ENCODE results near the gene TOP1.
A peak's percentile ranks its signal among the peaks of the same experiment; 100 is the strongest.

TOP1 gene

DNA sequence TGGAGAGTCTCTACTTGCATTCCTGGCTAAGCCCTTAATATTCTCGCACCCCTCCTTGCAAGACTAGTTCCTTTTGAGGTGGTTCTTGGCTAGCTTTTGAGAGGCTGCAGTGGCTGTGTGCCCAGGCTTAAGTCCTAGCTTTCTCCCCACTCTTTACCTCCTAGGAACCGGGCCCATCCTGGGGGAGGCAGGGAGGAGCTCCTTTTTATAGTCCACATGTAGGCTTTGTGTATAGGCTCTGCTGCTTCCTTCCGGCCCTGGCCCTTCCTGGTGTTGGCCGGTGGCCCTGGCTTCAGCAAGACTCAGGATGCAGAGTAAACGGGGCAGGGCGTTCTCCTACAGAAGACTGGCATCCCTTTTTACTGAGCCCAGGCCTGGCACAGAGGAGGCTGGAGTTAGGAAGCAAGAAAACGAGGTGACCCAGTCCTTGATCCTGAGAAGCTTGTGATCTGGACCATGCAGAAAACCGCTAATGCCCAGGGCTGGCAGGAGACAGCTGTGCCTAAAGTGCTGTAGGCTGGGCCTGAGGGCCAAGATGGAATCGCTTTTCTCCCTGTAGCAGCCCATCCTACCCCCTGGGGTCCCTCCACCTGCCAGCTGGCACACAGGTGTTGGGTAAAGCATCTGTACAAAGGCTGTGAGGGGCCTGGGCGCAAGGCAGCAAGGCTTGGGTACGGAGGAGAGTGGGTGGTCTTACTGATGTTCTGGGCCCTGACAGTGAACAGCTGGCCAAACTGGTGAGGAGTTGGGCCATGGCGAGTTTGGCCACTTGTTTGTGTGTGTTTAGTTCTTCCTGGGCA lies 117.4 kb downstream of the TOP1 start:
- no peak for DNase-seq (ENCODE audit: low spot score)

DNA sequence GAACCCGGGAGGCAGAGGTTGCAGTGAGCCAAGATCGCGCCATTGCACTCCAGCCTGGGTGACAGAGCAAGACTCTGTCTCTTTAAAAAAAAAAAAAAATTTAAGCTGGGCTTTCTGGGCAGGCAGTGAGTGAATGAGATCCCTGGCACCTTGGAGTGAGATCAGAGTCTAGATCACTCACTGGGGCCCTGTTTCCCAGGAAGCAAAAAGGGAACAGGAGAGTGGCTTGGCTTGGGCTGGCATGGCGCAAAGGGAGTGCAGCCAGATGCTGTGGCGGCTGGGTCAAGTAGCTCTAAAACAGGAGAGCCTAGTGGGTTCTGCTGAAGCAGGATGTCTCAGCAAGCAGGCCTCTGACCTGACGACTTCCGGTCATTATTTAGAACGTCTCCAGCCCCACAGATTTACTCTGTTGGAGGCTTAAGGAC lies 119.2 kb downstream of the TOP1 start:
- DNase-seq (ENCODE audit: low spot score): peak; percentile 49

DNA sequence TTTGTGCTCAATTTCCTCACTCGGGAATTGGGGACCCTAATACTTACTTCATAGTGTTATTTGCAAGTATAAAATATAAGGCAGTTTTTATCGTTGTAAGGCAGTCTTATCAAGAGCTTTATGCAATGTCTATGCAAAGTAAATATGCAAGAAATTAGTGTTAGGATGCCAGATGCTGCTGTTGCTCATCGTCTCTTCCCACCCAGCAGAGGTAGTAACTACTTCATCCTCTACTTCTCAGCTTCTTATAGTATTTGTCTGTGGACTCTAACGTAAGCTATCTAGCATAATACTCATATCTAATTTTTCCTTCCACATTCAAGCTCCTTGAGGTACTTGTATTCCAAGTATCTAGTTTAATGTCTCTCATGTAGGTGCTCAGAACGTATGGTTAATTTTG lies 120.3 kb downstream of the TOP1 start:
- DNase-seq (ENCODE audit: low spot score): no peak

DNA sequence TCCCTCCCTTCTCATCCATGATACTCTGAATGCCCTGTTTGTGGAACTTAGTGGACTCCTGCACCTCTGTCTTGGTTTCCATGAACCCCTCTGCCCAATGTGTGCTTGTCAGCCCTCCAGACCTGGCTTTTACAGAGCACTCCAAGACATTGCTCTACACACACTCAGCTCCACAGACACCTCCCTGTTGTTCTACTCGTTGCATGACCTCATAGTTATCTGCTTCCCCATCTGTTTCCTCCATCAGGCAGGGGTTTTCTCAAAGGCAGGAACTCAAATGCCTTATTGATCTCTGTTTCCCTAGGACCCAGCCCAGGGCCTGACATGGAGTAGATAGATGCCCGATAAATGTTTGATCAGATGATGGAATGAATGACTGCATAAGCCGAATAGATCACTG lies 122.0 kb downstream of the TOP1 start:
- DNase-seq (ENCODE audit: low spot score): peak; percentile 30

DNA sequence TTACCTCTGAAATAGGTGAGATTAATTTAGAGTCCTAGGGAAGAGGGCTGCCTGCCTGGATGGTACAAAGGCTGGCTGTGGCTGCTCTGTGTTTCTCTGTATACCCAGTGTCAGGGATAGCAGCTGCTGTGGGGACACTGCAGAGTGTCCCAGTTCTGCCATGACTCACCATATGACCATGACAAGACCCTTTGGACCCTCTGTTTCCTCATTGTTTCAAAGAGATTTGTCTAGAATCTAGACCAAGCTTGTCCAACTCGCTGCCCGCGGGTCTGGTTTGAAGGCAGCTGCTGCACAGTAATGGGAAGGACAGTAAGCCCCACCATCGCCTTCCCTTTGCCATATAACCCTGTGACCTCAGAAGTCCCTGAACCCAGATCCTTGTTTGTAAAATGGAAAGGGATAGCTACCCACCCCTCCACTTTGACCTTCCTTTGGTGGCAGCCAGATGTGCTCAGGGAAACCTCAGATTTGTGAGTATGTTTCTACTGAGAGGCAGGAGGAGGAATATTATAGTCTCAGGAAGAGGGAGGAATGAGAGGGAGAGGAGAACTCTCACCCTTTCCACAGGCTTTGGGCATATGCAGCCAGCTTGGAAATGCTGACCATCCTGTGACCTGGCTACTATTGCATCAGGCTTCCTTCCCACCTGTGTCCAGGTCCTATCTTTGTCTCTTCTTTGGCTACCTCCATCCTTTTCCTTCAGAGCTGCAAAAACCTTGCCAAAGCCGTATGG lies 122.7 kb downstream of the TOP1 start:
- no peak for DNase-seq (ENCODE audit: low spot score)

DNA sequence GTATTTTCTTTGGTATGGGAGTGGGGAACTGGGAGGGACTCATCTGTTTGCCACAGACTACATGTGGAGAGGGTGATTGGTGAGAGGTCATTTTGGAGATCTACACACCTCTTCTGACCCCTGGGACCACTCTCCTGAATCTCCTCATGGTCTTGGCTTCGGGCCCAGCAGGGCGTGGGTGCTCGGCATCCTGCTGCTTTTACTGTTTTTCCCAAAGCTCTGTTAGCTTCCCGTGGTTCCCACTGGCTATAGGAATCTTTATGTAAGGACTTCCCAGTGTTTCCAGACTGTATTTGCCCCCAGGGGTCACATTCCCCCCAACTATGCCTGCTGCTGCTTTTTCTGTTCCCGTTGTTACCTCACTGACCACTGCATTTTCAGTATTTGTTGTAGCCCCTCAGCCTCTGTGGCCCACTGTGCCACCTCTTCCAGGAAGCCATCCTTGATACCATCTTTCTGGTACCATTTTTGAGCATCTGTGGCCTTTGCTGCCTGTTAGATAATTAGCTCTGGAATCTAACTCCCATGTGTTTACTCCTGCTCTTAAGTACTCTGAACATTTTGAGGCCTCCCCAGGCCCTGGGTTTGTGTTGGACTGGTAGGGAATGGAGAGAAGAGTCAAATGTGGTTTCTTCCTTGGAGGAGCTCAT lies 123.6 kb downstream of the TOP1 start:
- DNase-seq (ENCODE audit: low spot score): no peak

DNA sequence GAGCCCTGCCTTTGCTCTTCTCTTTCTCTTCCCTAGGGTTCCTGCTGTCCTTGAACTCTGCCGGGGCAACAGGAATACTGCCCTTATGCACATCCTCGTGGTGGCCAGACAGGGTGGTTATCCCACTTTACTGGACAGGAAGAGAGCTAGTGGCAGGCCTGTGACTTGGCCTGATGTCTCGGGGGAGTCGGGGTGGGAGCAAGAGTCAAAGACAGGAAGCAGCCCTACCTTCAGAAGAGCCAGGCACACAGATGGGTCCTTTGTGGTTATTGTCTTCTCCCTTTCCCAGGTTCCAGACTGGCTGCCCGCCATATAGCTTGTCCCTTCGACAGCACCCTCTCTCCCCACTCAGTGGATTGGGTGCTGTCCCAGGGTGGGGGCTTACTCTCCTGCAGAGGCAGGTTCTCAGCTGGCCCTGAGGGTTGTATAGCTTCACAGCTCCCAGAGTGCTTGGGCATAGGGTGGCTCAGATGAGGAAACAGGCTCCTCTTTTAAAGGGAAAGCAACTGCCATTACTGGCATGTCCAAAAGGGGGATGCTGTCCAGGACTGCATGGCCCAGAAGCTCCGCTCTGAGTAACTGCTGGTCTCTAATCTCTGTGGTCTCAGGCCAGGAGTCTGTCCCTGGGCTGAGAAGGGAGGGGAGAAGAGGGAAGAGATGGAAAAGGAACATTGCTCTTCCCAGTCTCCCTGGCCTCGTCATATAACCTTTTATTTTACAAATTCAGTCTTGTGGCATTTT lies 126.0 kb downstream of the TOP1 start:
- no peak for DNase-seq (ENCODE audit: low spot score)

DNA sequence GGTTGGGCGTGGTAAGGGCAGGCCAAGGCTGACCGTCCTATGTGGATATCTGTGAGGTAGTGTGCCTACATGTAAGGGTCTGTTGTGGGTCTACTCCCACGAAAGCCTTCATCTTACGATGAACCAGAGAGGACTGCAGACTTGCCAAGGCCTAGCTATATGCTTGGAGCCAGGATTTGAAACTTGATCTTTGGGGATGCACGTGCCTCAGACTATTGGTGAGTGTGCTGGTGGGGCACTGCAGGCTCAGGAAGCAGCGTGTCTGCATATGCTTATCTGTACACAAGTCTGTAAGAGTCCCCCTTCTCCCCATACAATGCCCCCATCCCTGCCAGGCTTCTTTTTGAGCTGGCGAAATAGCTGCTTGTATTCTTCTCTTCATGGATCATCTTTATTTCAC lies 126.6 kb downstream of the TOP1 start:
- DNase-seq (ENCODE audit: low spot score): no peak

DNA sequence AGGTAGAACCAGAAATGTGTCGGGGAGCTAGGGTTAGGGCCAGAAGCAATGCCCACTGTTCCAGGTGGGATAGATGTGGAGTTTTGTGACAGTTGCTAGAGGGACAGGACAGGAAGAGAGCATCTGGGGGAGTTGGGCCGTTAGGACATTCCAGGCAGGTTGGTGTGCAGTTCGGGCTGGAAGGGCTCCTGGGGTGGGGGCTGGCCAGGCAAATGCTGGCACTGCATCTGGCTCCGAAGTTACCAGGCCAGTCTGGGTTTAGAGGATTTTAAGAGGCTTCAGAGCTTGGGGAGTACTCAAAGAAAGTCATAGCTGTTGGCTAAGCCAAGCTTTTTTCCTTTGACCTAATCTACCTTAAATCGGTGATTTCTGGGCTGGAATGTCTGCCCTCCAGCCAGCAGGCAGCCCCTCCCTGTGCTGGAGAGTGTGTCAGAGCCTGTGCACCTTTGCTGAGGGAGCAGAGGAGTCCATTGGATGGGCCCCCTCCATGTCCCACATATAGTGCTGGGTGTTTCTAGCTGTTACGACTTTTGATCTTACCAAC lies 129.5 kb downstream of the TOP1 start:
- no peak for DNase-seq (ENCODE audit: low spot score)

DNA sequence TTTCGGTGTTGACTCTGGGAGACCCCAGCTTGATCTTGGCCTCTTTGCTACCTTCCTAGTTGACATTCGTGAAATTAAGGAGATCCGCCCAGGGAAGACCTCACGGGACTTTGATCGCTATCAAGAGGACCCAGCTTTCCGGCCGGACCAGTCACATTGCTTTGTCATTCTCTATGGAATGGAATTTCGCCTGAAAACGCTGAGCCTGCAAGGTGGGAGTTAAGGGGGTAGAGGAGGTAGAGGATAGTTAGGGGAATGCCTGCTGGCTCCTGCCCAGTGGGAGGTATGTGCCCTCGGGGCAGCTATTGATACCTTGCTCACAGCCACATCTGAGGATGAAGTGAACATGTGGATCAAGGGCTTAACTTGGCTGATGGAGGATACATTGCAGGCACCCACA lies 130.9 kb downstream of the TOP1 start:
- no peak for DNase-seq (ENCODE audit: low spot score)

DNA sequence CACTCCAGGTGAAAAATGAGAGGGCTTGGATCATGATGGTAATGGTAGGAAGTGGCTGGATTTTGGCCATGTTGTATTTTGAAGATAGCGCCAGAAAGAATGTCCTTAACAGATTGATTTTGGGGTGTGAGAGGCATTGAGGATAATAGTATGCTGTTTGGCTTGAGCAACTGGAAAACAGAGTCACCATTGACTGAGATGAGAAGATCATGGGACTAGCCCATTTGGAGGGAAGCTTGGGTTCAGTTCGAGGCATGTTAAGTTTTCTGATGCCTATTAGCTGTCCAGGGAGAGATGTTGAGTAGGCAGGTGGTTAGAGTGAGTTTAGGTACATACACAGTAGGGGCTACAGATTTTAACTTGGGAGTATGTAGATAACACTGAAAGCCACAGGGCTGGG lies 132.1 kb downstream of the TOP1 start:
- no peak for DNase-seq (ENCODE audit: low spot score)

DNA sequence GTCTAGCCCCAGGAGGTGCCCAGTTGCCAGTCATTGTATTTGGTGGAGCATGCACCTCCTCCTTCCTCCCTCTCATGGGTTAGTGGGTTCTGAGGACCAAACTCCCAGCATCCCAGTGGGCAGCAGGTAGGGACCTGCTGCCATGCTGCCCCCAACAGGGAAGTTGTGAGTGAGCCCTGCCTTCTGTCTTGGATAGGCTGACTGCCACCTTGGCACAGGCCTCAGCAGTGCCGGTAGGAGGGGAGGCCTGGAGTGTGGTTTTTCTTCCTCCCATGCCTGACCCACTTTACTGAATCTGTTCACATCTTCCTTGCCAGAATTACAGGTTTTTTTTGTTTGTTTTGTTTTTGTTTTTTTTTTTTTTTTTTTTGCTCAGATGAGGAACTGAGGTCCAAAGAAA lies 133.3 kb downstream of the TOP1 start:
- no peak for DNase-seq (ENCODE audit: low spot score)

DNA sequence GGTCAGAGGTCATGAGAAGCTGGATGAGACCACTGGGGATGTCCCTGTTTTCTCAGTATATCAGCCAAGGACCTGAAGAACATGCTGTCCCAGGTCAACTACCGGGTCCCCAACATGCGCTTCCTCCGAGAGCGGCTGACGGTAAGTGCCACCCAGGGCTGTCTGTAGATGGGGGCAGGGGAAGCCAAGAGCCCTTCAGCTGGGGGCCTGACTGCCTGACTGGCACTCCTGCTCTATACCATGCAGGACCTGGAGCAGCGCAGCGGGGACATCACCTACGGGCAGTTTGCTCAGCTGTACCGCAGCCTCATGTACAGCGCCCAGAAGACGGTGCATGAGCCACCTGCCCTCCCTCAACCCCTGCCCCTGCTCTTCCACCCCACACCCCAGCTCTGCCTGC lies 133.8 kb downstream of the TOP1 start:
- DNase-seq (ENCODE audit: low spot score): no peak

DNA sequence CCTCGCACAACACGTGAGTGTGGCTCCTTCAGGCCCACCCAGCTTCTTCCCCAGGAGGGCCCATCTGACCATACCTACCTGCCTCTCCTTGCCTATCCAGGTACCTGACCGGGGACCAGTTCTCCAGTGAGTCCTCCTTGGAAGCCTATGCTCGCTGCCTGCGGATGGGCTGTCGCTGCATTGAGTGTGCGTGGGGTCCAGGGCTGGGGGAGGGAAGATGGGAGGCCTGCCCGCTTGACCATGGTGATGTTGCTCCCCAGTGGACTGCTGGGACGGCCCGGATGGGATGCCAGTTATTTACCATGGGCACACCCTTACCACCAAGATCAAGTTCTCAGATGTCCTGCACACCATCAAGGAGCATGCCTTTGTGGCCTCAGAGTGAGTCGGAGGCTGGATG lies 135.2 kb downstream of the TOP1 start:
- DNase-seq (ENCODE audit: low spot score): no peak

DNA sequence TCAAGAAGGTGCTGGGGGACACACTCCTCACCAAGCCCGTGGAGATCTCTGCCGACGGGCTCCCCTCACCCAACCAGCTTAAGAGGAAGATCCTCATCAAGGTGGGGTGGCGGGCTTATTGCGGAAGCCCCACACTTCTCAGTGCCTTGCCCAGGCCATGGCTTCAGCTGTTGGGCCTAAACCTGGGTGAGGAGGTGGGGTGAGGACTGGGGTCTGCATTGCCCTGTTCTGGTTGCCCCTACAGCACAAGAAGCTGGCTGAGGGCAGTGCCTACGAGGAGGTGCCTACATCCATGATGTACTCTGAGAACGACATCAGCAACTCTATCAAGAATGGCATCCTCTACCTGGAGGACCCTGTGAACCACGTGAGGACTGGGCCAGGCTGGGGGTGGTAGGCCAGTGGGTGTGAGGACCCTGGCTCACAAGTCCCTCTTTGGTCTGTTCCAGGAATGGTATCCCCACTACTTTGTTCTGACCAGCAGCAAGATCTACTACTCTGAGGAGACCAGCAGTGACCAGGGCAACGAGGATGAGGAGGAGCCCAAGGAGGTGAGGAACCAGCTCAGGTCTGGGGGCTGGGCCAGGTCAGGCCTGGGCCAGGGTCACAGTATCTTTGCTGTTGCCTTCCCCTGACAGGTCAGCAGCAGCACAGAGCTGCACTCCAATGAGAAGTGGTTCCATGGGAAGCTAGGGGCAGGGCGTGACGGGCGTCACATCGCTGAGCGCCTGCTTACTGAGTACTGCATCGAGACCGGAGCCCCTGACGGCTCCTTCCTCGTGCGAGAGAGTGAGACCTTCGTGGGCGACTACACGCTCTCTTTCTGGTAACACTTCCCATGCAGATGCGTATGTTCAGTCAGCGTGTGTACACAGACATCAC lies 136.6 kb downstream of the TOP1 start:
- DNase-seq (ENCODE audit: low spot score): no peak

DNA sequence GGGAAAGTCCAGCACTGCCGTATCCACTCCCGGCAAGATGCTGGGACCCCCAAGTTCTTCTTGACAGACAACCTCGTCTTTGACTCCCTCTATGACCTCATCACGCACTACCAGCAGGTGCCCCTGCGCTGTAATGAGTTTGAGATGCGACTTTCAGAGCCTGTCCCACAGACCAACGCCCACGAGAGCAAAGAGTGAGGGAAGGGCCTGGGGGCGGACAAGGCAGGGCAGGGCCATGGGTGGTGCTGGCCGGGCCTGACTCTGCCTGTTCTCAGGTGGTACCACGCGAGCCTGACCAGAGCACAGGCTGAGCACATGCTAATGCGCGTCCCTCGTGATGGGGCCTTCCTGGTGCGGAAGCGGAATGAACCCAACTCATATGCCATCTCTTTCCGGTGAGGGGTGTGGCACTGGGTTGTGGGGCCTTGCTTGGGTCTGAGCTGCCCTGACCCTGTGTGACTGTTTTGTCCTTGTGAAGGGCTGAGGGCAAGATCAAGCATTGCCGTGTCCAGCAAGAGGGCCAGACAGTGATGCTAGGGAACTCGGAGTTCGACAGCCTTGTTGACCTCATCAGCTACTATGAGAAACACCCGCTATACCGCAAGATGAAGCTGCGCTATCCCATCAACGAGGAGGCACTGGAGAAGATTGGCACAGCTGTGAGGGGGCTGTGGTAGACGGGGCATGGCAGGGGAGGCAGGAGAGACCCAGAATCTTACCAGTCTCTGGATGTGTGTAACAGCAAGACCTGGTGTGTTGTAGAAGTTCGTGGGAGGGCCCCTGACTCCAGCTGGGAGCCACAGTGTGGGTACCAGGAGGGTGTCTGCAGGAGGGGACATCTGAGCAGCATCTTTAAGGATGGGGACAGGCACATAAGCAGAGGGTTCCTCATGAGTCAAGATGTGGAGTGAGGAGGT lies 137.8 kb downstream of the TOP1 start:
- no peak for DNase-seq (ENCODE audit: low spot score)

DNA sequence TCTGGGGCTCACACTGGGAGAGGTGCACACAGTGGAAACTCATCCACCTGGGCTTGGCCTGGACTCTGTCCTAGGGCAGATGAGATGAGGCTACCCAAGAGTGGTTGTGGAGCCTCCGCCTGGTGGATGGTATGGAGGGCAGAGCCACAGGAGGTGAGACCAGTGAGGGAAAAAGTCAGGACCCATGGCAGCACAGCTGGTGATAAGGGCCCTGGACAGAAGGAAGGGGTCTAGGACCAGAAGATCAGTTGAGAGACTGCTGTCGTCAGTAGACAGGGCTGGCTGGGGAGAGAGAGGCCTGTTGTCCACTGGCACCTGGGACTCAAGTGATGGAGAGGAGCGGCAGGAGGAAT lies 138.5 kb downstream of the TOP1 start:
- DNase-seq (ENCODE audit: low spot score): no peak

DNA sequence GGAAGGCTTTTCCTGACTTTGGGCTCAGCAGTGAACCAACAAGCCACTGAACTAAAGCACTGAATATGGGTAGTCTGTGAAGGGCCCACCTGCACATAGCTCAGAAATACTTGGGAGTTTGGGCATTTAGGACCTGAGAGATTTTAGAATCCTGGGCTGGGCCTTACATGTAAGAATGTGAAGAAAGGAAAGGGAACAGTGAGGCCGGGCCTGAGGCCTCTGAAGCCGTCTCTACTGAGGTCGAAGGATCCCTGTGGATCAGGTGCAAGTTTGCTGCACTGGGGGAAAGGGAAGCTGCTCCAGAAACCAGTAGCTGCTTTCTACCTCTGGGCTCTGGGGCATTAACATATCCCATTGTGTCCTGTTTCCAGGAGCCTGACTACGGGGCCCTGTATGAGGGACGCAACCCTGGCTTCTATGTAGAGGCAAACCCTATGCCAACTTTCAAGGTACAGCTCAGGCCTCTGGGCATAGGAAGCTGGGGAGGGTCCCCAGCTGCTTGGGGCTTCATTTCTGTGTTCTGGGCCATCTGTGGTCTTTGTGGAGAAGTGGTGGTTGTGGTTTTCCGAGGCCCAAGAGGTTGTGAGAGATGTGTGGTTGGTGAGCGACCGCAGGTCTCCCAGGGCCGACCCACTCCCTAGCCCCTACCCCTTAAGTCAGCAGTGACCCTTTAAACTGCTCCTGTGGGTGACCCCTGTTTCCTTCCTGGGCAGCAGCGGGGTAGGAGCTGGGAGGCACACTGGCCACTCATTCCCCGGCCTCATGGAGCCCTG lies 139.0 kb downstream of the TOP1 start:
- no peak for DNase-seq (ENCODE audit: low spot score)
